ENCODE data around the gene TYRO3.

The TYRO3 gene

DNA sequence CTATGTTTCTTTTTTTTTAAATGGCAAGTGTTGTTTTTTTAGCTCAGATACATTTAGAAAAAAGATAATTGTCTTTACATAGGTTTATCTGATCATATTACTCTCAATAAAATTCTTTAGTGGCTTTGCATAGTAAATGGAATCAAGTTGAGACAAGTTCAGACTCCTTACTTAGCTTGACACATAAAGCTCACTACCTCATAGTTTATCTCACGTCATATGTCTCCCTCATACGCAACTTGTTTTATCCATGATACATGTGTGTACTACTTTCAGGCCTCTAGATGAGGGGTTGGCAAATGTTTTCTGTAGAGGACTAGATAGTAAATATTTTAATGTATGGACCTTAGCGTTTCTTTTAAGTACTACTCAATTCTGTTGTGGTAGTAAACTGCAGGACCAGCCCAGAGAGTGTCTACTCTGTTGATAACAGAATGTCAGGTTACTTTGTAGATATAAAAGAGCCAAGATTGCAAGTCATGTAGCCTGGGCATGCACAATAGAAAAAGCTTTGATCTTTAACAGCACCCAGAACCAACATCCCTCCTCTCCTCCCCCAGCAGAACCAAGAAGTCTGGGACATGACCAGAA lies 73.0 kb downstream of the TYRO3 start:
- no peaks in the 10 kb centered on the region for H3K9me3 ChIP-seq (ENCODE audit: control insufficient read depth, insufficient read depth, low read length)
- no peak overlapping the region for H3K9ac ChIP-seq (ENCODE audit: low read depth, low read length)

More for the DNA sequence above, 73.0 kb downstream of the TYRO3 start:
- H3K36me3 ChIP-seq (ENCODE audit: control insufficient read depth, insufficient read depth, low read length), result no peaks in the 10 kb centered on the region
- H3K27ac ChIP-seq (ENCODE audit: low read depth, low read length), result no peak overlapping the region
- H3K27me3 ChIP-seq (ENCODE audit: control insufficient read depth, insufficient read depth, low read length), result no peaks in the 10 kb centered on the region
- no peak overlapping the region for H3K4me3 ChIP-seq (ENCODE audit: low read depth, low read length)
- H3K4me1 ChIP-seq (ENCODE audit: control insufficient read depth, insufficient read depth, low read length), result peaks cover 40% of the 10 kb centered on the region
